GM12873 (cell line): ENCODE data around the gene TPRG1.

ENCODE experiments used
- TF ChIP-seq, protein P1 (sequence below): IDR thresholded peaks from 2 replicates; pipeline ENCODE4 v1.5.1; 2012; ENCODE audit warnings: low read depth, mild to moderate bottlenecking, moderate library complexity, low read length, control low read depth; ENCODE audit not compliant: insufficient read depth; ENCODE audit errors: missing control alignments

TPRG1 gene

DNA sequence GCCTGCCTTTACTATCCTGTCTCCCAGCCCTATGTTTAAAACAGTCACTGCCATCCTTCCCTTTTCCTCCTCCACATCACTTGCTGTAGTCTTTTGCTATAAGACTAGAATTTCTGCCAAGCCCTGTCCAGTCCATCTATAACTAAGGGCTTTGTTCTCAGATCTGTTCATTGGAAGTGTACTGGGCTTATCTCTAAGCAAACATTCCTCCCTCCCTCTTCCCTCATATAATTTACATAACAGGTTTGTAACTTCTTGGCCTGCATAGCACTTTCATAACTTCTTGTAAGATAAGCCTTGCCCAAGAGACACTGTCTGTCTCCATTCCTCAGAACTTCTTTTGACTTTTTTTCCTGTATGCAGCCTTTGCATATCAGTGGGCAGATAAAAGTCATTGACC lies 16.7 kb downstream of the TPRG1 start:
- TF ChIP-seq, protein P1, sequence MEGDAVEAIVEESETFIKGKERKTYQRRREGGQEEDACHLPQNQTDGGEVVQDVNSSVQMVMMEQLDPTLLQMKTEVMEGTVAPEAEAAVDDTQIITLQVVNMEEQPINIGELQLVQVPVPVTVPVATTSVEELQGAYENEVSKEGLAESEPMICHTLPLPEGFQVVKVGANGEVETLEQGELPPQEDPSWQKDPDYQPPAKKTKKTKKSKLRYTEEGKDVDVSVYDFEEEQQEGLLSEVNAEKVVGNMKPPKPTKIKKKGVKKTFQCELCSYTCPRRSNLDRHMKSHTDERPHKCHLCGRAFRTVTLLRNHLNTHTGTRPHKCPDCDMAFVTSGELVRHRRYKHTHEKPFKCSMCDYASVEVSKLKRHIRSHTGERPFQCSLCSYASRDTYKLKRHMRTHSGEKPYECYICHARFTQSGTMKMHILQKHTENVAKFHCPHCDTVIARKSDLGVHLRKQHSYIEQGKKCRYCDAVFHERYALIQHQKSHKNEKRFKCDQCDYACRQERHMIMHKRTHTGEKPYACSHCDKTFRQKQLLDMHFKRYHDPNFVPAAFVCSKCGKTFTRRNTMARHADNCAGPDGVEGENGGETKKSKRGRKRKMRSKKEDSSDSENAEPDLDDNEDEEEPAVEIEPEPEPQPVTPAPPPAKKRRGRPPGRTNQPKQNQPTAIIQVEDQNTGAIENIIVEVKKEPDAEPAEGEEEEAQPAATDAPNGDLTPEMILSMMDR: no peak

DNA sequence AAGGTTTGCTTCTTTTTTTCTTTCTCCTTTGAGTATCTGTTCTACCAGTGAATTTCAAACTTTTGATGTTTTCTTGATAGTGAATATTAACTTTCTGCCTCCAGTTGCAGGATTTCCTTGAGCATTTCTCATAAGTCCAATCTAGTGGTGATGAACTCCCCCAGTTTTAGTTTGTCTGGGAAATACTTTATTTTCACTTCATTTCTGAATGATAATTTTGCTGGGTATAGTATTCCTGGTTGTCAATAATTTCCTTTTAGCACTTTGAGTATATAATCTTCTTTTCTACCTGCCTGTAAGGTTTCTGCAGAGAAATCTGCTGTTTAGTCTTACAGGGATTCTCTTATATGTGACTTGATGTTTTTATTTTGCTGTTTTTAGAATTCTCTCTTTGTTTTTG lies 21.0 kb downstream of the TPRG1 start:
- TF ChIP-seq, protein P1: no peak

DNA sequence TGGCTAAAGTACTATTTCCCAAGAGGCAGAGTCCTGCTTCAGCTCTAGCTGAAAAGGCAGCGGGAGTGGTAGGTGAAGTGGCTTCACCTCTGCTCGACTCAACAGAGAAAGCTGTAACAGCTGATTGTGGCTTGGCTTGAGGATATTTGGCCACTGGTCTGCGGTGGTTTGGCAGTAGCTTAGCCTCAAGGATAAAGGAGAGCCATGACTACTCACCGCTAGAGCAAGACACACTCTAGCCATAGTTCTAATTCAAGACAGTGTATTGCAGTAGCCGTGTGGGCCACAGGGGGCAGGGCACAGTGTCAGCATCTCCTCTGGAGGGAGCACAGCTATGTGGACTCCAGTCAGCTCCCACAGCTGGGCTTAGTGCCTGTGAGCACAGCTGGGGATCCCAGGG lies 23.5 kb downstream of the TPRG1 start:
- TF ChIP-seq, protein P1: peak; percentile 55

DNA sequence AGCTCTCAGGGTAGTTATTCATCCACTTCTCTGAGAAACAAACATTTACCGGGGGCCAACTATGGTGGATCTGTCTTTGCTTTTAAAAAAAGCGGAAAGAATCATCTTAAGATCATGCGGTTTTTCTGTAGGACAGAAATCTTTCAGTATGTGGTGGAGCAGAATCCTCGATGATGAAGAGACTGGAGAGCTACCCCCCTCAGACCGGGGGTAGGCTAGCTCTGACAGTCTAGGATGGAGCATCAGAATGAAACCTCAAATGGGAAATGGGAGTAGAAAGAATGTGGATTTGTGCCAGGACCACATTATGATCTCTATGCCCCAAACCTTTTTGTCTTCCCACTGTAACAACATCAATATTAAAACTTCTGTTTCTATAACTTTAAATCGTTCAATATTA lies 30.3 kb downstream of the TPRG1 start:
- TF ChIP-seq, protein P1: no peak

DNA sequence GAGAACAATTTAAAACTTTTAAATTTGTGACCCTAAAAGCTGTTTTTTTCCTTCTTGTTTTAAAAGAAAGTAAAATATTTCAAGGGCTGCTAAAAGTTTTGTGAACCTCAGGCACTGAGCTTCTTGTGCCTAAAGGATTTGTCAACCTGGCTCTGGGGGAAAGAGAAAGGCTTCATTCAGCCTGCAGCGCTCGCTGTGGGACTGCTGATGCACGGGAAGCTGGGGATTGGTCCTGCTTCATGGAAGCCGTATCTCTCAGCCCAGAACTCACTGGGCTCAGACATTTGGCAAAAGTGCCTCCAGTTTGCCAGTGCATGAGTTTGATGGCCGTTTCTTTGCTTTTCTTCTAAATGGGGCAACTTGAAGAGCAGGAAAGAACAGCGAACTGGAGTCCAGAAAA lies 30.8 kb downstream of the TPRG1 start:
- TF ChIP-seq, protein P1: no peak

DNA sequence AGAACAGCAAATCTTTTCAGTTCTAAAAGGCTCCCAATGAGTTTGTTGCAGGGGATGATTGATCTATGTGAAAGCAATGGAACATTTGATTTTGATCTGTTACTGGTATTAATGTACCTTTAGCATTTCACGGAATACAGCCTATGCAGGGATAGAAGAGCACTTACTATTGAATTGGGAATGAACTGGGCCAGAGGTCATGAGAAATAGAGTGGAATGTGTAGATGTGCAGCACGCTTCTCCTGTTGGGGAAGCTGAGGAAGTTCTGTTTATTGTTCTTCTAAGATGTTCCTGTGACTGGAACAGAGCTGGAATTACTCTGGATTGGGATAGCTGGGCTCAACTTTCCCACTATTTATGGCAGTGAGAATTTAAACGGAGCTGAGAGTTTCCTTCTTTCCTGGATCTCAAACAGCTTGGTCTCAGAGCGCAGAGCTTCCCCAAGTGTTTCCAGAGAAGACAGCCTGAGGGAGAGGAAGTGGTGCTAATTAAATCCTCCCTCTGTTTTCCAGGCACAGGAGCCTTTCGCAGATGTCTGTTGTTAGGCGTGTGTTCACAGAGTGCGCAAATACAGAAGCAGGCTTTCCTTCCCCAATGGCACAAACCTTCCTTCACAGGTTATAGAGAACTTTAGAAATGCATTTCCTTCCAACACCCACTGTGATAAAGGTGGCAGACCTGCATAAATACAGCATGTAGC lies 32.5 kb downstream of the TPRG1 start:
- TF ChIP-seq, protein P1: no peak

DNA sequence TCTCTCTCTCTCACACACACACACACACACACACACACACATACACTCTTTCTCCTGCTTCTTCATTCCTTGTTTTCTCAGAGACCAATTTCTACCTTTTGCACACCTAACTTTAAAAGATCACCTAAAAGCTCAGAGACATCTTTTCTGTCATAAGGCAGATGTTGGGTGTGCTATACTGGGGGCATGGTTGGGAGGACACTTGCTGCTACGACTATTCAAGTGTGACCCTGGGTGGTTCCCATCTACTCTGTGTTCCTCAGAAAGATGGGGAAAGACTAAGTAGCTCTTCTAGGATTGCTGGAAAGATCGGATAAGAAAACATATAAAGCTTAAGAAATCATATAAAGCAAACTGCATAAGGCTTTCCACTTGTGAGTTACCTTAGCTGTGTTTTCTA lies 33.2 kb downstream of the TPRG1 start:
- TF ChIP-seq, protein P1: no peak
